Dendritic cell treated with granulocyte-macrophage colony-stimulating factor and Interleukin-4, amounts not matched to agents 40 ng/mL and 50 ng/mL, for 4 days (primary cell): ENCODE measurements around the gene TFDP2.

Experiments
- H3K27ac Mint-ChIP-seq: one replicate; pipeline ENCODE4 v1.8.0; 2022; ENCODE audit warnings: mild to moderate bottlenecking, mixed read lengths
- H3K27me3 Mint-ChIP-seq: one replicate; pipeline ENCODE4 v1.8.0; 2022; ENCODE audit warnings: mild to moderate bottlenecking, mixed read lengths
- H3K36me3 Mint-ChIP-seq: one replicate; pipeline ENCODE4 v1.8.0; 2022; ENCODE audit warnings: low read depth, mixed read lengths
- H3K4me1 Mint-ChIP-seq: one replicate; pipeline ENCODE4 v1.8.0; 2022; ENCODE audit warnings: low read depth, mixed read lengths
- H3K4me3 Mint-ChIP-seq: one replicate; pipeline ENCODE4 v1.8.0; 2022; ENCODE audit warnings: mild to moderate bottlenecking, moderate library complexity, mixed read lengths
- H3K9me3 Mint-ChIP-seq: one replicate; pipeline ENCODE4 v1.8.0; 2022; ENCODE audit warnings: mixed read lengths
- intact Hi-C: fragments of 100-400 bp; cut with micrococcal nuclease; formaldehyde crosslinking; loops from one replicate; pipeline ENCODE4 v1.15.0; 2022

TFDP2 gene, protein sequence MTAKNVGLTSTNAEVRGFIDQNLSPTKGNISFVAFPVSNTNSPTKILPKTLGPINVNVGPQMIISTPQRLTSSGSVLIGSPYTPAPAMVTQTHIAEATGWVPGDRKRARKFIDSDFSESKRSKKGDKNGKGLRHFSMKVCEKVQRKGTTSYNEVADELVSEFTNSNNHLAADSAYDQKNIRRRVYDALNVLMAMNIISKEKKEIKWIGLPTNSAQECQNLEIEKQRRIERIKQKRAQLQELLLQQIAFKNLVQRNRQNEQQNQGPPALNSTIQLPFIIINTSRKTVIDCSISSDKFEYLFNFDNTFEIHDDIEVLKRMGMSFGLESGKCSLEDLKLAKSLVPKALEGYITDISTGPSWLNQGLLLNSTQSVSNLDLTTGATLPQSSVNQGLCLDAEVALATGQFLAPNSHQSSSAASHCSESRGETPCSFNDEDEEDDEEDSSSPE

DNA sequence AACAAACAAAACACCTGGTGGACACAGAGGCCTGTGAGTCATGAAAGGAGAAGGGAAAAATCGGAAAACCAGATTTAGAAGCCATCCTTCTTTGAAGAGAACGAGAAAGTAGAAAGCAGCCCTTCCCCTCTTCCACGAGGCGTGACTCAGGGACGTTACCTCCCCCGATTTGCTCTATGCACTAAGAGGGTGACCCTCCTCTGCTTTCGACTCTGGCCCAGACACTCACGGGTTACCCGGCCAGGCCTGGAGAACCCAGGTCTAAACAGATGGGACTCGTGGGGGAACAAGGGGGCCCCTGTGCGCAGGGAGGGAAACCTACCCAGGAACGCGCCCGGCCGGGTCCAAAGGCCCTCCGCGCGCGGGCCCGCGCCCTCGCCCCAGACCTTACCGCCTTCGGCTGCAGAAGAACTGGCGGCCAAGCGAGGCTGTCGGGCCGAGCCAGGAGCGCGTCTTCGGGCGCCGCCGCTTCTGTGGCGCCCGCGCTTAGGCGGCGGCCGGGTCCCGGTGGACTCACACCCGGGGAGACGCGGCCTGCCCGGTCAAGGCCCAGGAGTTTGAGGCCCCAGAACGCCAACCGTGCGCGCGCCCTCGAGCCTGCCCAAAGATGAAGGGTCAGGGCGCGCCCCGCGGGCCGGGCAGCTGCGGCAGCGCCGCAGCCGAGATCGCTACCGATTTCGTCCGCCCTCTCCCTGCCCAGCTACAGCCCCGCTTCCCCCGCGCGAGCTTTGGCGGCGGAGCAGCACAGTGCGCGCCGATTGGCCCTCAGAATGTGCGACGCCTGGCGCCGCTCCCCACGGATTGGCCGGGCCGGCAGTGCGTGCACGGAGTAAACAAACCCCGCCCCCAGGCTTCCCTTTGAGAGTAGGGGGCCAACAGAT, at the start of gene TFDP2:
Gene TFDP2, minus strand, starts transcription at position 753 of the 881 bp plus-strand sequence. CDS start 47,795 bp downstream, outside the sequence.
- Mint-ChIP-seq H3K4me3 (peak within 1 kb of the TSS; percentile 83), H3K9me3 (no peaks in the 10 kb centered on the region), H3K4me1 (peaks cover 24% of the 10 kb centered on the region), H3K36me3 (no peaks in the 10 kb centered on the region), H3K27me3 (peaks cover 4% of the 10 kb centered on the region), H3K27ac (peak within 1 kb of the TSS; percentile 79)
- intact Hi-C loops = no loop called here

DNA sequence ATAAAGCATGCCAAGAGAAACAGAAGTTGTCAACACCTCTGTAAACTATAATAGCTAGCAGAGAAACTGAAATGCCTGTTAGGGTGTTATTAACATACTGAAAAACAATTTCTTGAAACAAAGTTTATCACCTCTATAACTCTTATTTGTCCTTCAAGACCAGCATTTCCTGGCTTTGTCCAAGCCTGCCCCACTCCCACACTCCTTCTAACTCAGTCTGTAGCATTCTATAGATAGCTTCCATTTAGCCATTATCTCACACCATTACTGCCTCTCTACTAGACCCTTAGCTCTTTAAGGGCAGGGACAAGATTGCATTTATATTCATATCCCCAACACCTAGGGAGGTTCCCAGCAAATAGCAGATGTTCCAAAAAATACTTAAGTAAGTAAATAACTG, 39.5 kb upstream of the TFDP2 start:
- H3K27me3 Mint-ChIP-seq = no peaks in the 10 kb centered on the region
- H3K4me1 Mint-ChIP-seq = no peaks in the 10 kb centered on the region
- H3K9me3 Mint-ChIP-seq = no peaks in the 10 kb centered on the region
- no peak overlapping the region for H3K4me3 Mint-ChIP-seq
- H3K36me3 Mint-ChIP-seq = peaks cover 22% of the 10 kb centered on the region
- intact Hi-C loops = no loop called here
- H3K27ac Mint-ChIP-seq = no peak overlapping the region

DNA sequence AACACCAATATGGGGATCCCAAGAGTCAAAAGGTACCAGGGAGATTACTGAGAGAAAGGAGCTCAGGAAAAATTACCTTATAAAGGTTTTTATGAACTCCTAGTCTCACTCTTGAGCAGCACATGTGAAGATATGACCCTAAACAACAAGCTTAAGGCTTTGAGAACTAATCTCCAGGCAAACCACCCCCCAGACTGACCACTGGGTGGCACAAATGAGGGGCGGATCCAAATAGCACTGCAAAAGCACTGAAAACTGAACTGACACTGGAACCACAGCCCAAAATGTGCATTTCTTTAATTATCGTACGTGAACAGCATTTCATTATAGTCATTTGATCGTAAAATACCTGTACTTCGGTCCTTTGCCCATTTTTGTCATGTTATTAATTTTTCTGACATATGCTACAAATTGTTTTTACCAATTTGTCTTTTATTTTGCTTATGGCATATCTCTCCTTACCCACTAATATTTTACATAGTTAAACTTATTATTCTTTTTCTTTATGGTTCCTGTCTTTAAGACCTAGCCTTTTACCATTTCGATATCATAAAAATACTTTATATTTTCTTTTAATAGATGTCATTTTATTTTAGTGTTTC, 31.5 kb upstream of the TFDP2 start:
- intact Hi-C loops = loop anchor here (2.0 kb wide), 1 partner anchor 100 kb away; no protein-coding TSS in a partner anchor
- H3K4me1 Mint-ChIP-seq = no peaks in the 10 kb centered on the region
- no peaks in the 10 kb centered on the region for H3K27me3 Mint-ChIP-seq
- no peak overlapping the region for H3K4me3 Mint-ChIP-seq
- no peak overlapping the region for H3K27ac Mint-ChIP-seq
- H3K36me3 Mint-ChIP-seq = peaks cover 38% of the 10 kb centered on the region
- H3K9me3 Mint-ChIP-seq = no peaks in the 10 kb centered on the region

DNA sequence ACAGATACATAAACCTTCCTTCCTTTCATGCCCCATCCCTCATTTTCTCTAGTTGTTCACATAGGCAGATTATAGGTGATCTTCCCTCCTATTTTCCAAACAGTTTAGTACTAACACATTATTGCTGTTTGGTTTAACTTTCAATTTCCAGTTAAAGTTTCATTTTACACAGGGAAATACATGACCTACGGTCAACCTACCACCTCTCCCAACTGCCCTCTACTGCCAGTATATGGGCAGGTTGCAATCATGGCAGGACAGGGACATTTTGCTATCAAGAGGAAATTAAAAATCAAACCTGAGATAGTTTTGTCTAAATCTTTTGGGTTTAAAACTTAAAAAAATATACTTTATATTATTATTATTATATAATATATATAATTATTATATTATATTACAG, 26.1 kb upstream of the TFDP2 start:
- no peaks in the 10 kb centered on the region for H3K9me3 Mint-ChIP-seq
- H3K4me3 Mint-ChIP-seq = no peak overlapping the region
- intact Hi-C loops = no loop called here
- no peak overlapping the region for H3K27ac Mint-ChIP-seq
- peaks cover 36% of the 10 kb centered on the region for H3K36me3 Mint-ChIP-seq
- H3K27me3 Mint-ChIP-seq = no peaks in the 10 kb centered on the region
- no peaks in the 10 kb centered on the region for H3K4me1 Mint-ChIP-seq

DNA sequence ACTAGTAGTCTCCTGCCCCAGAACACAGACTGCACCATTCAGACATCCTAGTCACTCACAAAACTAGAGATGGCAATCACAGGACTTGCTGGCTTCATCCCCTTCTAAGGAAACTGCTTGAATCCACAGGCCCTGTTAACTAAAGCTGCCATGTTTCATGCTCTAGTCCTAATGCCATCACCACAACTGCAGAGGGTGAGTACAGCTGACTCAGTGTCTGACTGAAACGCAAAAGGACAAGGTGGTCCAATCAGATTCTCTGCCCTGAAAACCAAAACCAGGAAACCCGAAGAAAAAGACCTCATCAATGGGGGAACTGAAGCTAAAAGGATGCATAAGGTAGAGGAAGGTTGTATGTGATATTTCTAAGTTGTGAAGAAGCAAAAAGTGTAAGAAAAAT, 25.2 kb upstream of the TFDP2 start:
- H3K9me3 Mint-ChIP-seq = no peaks in the 10 kb centered on the region
- no peaks in the 10 kb centered on the region for H3K4me1 Mint-ChIP-seq
- intact Hi-C loops = no loop called here
- no peaks in the 10 kb centered on the region for H3K27me3 Mint-ChIP-seq
- H3K27ac Mint-ChIP-seq = no peak overlapping the region
- peaks cover 36% of the 10 kb centered on the region for H3K36me3 Mint-ChIP-seq
- no peak overlapping the region for H3K4me3 Mint-ChIP-seq

DNA sequence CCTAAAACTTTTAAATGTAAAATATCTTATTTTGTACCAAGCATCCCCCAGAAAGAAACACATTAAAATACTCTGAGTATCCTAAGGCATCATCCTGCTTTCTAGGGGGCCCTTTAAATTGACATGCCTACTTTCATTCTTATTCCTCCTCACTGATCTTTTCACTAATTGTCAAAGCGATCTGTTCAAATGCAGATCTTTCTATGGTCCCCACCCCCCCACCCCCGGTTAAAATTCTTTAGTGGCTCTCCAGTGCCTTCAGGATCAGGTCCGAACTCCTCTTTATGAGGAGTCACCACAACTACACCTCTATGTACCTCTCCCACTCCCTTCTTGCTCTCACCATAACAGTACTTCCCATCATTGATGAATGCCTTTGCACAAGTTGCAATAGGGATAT, 19.2 kb upstream of the TFDP2 start:
- Mint-ChIP-seq H3K36me3 (peaks cover 46% of the 10 kb centered on the region), H3K4me3 (no peak overlapping the region), H3K27ac (no peak overlapping the region), H3K4me1 (no peaks in the 10 kb centered on the region), H3K9me3 (no peaks in the 10 kb centered on the region), H3K27me3 (no peaks in the 10 kb centered on the region)
- intact Hi-C loops = no loop called here

DNA sequence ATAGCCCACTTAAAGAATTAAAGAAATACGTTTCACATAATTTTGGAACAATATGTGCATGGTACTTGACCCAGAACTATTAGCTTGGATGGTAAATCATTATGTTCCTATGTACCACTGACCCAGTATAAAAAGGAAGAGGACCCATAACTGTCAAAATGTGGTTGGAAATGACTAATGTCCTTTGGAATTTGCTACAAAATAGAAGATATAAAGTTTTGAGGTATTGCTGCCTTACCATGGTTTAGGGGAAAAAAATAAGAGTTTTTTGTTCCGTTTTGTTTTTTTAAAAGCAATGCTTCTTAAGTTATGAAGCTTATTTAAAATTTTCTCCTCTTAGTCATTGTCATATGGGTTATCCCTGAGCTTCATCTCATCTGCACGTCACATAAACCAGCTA, 15.8 kb upstream of the TFDP2 start:
- Mint-ChIP-seq H3K27ac (no peak overlapping the region), H3K9me3 (no peaks in the 10 kb centered on the region), H3K4me3 (no peak overlapping the region), H3K27me3 (no peaks in the 10 kb centered on the region), H3K4me1 (no peaks in the 10 kb centered on the region), H3K36me3 (peaks cover 53% of the 10 kb centered on the region)
- intact Hi-C loops = no loop called here

DNA sequence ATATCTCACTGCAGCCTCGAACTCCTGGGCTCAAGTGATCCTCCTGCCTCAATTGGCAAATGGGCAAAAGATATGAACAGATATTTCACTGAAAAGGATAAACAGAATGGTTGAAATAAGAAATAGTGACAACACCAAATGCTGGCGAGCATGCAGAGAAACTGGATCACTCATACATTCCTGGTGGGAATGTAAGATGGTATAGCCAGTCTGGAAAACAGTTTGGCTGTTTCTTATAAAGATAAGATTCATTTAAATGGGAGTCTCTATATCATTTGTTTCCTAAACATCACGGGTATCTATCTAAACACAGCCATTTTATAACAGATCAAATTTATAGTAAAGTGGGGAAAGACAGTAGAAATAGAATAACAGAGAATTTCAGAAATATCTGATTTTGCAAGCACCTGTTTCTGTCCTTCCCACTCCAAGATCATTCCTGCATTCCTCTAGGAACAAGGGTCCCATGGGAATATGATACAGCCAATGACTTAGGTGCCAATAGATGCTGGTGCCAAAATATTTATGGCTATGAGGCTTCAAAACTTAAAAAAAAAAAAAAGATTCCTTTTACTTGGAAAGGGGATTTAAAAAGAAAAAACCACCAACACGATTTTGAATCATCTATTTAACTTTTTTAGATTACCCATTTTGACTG, 9.9 kb upstream of the TFDP2 start:
- intact Hi-C loops = no loop called here
- H3K27me3 Mint-ChIP-seq = no peaks in the 10 kb centered on the region
- peaks cover 24% of the 10 kb centered on the region for H3K36me3 Mint-ChIP-seq
- no peak overlapping the region for H3K4me3 Mint-ChIP-seq
- no peaks in the 10 kb centered on the region for H3K4me1 Mint-ChIP-seq
- no peak overlapping the region for H3K27ac Mint-ChIP-seq
- no peaks in the 10 kb centered on the region for H3K9me3 Mint-ChIP-seq

DNA sequence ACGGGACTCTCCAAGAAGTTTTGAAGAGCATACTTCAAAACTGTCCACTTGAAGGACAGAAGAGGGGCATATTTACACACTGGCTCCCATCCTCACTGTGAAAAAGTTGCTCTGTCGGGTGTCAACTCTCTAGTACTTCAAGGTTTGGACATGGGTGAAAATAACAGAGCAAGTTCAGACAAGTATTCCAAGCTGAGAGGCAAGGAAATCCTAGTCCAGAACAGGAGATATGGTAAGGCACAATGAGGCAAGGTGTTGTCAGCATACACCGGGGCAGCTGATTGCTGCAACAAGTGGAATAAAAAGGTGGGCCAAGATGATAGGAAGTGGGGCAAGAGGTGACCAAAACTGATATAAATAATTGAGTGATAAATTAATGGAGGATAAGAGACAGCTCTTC, 4.8 kb upstream of the TFDP2 start:
- Mint-ChIP-seq H3K9me3 (no peaks in the 10 kb centered on the region), H3K36me3 (no peaks in the 10 kb centered on the region)

DNA sequence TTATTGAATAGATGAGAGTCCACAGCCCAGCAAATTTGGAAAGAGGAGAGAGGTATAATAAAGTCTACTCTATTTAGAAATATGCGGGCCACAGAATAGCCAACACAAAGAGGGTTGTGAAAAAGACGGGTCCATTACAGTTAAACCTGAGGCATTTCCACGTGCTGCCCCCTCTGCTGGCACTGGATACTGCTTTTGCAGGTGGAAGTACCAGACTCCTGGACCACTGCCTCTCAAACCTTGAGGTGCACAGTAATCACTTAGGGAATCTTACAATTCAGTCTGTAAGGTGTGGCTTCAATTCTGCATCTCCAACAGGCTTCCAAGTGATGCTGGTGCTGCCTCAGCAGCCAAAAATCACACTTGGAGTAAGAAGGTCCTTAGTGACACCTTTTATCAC, 3.0 kb upstream of the TFDP2 start:
- no peaks in the 10 kb centered on the region for H3K36me3 Mint-ChIP-seq

More for the DNA sequence above, 4.8 kb upstream of the TFDP2 start:
- H3K27ac Mint-ChIP-seq = no peak overlapping the region
- H3K27me3 Mint-ChIP-seq = peaks cover 4% of the 10 kb centered on the region
- intact Hi-C loops = no loop called here
- H3K4me3 Mint-ChIP-seq = no peak overlapping the region
- peaks cover 7% of the 10 kb centered on the region for H3K4me1 Mint-ChIP-seq

DNA sequence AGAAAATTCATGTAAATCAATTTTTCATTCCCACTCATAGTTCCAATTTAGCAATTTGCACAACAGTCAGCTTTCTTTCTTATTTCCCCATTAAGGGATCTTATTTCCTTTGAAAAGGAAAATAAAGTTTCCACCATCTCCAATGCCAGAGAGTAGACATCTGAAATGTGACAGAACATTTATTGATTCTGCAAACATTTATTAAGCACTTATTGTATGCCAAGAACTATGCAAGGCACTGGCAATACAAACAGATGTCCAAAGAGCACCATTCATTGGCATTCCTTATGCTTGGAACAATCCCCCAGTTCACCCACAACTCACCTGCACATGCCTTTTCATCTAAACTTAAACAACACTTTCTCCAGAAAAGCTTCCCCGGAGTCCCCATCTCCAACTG, 2.5 kb upstream of the TFDP2 start:
- Mint-ChIP-seq H3K4me3 (no peak overlapping the region), H3K27me3 (peaks cover 4% of the 10 kb centered on the region), H3K4me1 (peaks cover 24% of the 10 kb centered on the region), H3K27ac (no peak overlapping the region), H3K9me3 (no peaks in the 10 kb centered on the region), H3K36me3 (no peaks in the 10 kb centered on the region)
- intact Hi-C loops = no loop called here

More for the DNA sequence above, 3.0 kb upstream of the TFDP2 start:
- Mint-ChIP-seq H3K4me1 (peaks cover 22% of the 10 kb centered on the region), H3K27me3 (peaks cover 4% of the 10 kb centered on the region), H3K4me3 (no peak overlapping the region), H3K27ac (no peak overlapping the region), H3K9me3 (no peaks in the 10 kb centered on the region)
- intact Hi-C loops = no loop called here

DNA sequence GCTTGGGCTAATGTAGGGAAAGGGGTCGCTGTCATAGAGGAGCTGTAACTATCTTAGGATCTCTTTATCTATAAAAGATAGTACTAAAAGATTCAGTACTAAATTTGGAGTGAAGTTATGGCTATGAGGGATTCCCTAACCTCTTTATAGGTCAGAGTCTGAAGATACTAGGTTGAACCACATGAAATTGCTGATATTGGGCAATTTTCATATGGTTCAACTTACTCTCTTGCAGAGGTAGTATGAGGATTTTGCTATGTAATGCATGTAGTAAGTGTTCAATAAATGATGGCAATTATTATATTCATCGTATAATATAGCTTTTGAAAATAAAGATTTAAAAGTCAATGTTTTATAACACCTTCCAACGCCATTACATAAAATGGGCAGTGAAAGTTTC, 1.9 kb upstream of the TFDP2 start:
- H3K4me1 Mint-ChIP-seq = peaks cover 24% of the 10 kb centered on the region
- intact Hi-C loops = no loop called here
- H3K4me3 Mint-ChIP-seq = no peak overlapping the region
- H3K9me3 Mint-ChIP-seq = no peaks in the 10 kb centered on the region
- peaks cover 4% of the 10 kb centered on the region for H3K27me3 Mint-ChIP-seq
- H3K27ac Mint-ChIP-seq = no peak overlapping the region
- no peaks in the 10 kb centered on the region for H3K36me3 Mint-ChIP-seq

DNA sequence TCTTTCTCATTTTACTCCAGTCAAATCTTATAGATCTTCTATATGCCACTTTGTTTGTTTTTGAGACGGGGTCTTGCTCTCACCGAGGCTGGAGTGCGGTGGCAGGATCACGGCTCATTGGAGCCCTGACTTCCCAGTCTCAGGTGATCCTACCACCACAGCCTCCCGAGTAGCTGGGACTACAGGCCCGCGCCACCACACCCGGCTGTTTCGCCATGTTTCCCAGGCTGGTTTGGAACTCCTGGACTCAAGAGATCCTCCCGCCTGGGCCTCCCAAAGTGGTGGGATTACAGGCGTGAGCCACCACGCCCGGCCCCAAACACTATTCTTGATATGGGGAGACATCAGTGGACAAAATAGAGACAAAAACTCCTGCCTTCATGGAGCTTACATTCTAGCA, 927 bp upstream of the TFDP2 start:
- Mint-ChIP-seq H3K4me1 (peaks cover 24% of the 10 kb centered on the region), H3K27ac (no peak overlapping the region), H3K27me3 (peaks cover 4% of the 10 kb centered on the region), H3K4me3 (no peak overlapping the region), H3K36me3 (no peaks in the 10 kb centered on the region), H3K9me3 (no peaks in the 10 kb centered on the region)
- intact Hi-C loops = no loop called here

DNA sequence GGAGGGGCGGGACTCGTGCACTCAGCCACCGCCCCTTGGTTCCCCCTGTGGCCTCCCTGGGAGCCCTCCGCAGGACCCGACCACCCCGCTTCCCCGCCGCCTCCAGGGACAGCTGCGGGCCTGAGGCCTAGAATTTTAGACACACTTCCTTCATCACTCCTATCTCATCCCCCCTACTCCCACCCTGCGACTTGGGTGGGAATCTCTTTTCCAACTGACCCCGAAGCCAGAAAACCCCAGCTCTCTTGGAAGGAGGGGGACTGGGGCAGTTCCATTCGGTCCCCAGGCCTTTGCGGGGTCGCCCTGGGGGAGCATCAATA, 289 bp upstream of the TFDP2 start:
- Mint-ChIP-seq H3K36me3 (no peaks in the 10 kb centered on the region), H3K27ac (peak overlapping the region; percentile 79), H3K4me3 (peak overlapping the region; percentile 83), H3K9me3 (no peaks in the 10 kb centered on the region), H3K4me1 (peaks cover 24% of the 10 kb centered on the region), H3K27me3 (peaks cover 4% of the 10 kb centered on the region)
- intact Hi-C loops = no loop called here
